ENCODE measurements around the gene DNAJB14. TPM values are rescaled to one million over a fixed set of nuclear protein-coding genes. Genes with fewer than 3 reads are reported as not detected.

DNAJB14 gene
- total RNA-seq, 1 experiment from 2014 or later: 52.5 TPM

DNA sequence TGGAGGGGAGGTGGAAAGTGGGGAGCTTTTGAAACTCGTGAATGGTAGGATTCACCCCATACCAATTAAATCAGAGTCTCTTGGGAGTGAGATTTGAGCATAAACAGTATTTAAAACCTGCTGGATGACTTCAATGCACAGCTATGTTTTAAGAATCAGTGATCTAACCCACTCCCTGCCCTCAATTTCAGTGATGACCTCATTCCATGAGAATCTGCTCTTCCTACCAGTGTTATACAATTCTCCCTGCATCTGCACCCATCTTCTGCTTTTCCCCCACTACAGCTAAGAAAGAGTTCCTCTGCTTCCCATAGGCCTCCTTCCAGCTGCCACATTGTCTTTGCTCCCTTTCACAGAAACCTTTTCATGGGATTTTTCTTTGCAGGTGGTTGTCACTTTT lies 21.9 kb upstream of the DNAJB14 start:
- ATAC-seq: no peak
- Histone ChIP-seq H3K27me3 (ENCODE audit: insufficient read depth, low read length) (no peaks in the 10 kb centered on the region), H3K4me1 (ENCODE audit: control insufficient read depth in 1 of 2, insufficient read depth in 2 of 2, low read length in 2 of 2) (peaks cover 0 to 4% of the 10 kb centered on the region in 2 experiments; a peak in 1 of 4 replicates), H3K9me2 (ENCODE audit: insufficient read depth) (no peaks in the 10 kb centered on the region), H3K79me2 (ENCODE audit: insufficient read depth, low read length) (no peaks in the 10 kb centered on the region), H3K4me3 (replicated peaks in 1 of 2; ENCODE audit: low read depth in 1 of 2, low read length in 2 of 2) (no peak overlapping the region), H3K9ac (ENCODE audit: low read length) (no peak overlapping the region), H3K4me2 (ENCODE audit: low read length) (no peak overlapping the region), H3K9me3 (ENCODE audit: control insufficient read depth in 1 of 2, insufficient read depth in 1 of 2, low read depth in 1 of 2, low read length in 2 of 2) (no peaks in the 10 kb centered on the region), H3K27ac (ENCODE audit: low read depth, low read length) (no peak overlapping the region), H3K36me3 (ENCODE audit: control insufficient read depth in 1 of 2, insufficient read depth in 2 of 2, low read length in 2 of 2) (no peaks in the 10 kb centered on the region), H4K20me1 (ENCODE audit: insufficient read depth) (no peaks in the 10 kb centered on the region), H2AFZ (ENCODE audit: low read depth, low read length, poor library complexity, severe bottlenecking) (no peak overlapping the region)
- no TSS peak for BruUV-seq (replicated peaks)
- ChIA-PET CTCF (no interaction called here), POLR2A (no interaction called here), RAD21 (ENCODE audit: low non-redundant PET in 1 of 2, low total read pairs in 2 of 2, uncharacterized antibody in 2 of 2, unreplicated experiment in 2 of 2) (no interaction called here)
- intact Hi-C loops (cut with micrococcal nuclease): no loop called here
- DNase-seq (ENCODE audit: low read depth, low spot score): no peak
- TF ChIP-seq TCF7L2 (IDR thresholded peaks at IDR 0.05; ENCODE audit: borderline replicate concordance, extremely low read depth, insufficient read depth, insufficient read length) (no peak), EZH2 (IDR thresholded peaks at IDR 0.05) (no peak), POLR2AphosphoS5 (IDR thresholded peaks at IDR 0.05; ENCODE audit: low read depth, low read length) (no peak), CBX3 (IDR thresholded peaks at IDR 0.05; ENCODE audit: low read depth) (no peak), ZNF274 (IDR thresholded peaks at IDR 0.05; ENCODE audit: low read depth, low read length) (no peak), SRF (IDR thresholded peaks at IDR 0.05; ENCODE audit: low read depth) (no peak), SP1 (IDR thresholded peaks at IDR 0.05; ENCODE audit: low read depth) (no peak), ZFX (IDR thresholded peaks at IDR 0.05) (no peak), EZH2phosphoT487 (IDR thresholded peaks at IDR 0.05; ENCODE audit: borderline replicate concordance) (no peak), SIN3A (IDR thresholded peaks at IDR 0.05; ENCODE audit: low read depth) (no peak), POLR2A (IDR thresholded peaks at IDR 0.05; ENCODE audit: borderline replicate concordance, extremely low read depth, insufficient read depth, insufficient read length) (no peak), EGR1 (IDR thresholded peaks at IDR 0.05; ENCODE audit: low read depth) (no peak), ELF1 (IDR thresholded peaks at IDR 0.05; ENCODE audit: borderline replicate concordance, low read depth) (no peak), FOSL1 (IDR thresholded peaks at IDR 0.05; ENCODE audit: low read depth) (no peak), CEBPB (IDR thresholded peaks at IDR 0.05; ENCODE audit: low read depth) (no peak)
- TF ChIP-seq, protein P1, sequence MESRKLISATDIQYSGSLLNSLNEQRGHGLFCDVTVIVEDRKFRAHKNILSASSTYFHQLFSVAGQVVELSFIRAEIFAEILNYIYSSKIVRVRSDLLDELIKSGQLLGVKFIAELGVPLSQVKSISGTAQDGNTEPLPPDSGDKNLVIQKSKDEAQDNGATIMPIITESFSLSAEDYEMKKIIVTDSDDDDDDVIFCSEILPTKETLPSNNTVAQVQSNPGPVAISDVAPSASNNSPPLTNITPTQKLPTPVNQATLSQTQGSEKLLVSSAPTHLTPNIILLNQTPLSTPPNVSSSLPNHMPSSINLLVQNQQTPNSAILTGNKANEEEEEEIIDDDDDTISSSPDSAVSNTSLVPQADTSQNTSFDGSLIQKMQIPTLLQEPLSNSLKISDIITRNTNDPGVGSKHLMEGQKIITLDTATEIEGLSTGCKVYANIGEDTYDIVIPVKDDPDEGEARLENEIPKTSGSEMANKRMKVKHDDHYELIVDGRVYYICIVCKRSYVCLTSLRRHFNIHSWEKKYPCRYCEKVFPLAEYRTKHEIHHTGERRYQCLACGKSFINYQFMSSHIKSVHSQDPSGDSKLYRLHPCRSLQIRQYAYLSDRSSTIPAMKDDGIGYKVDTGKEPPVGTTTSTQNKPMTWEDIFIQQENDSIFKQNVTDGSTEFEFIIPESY (IDR thresholded peaks at IDR 0.05; ENCODE audit: extremely low read depth, insufficient replicate concordance, low read length): no peak
- TF ChIP-seq, protein P2, sequence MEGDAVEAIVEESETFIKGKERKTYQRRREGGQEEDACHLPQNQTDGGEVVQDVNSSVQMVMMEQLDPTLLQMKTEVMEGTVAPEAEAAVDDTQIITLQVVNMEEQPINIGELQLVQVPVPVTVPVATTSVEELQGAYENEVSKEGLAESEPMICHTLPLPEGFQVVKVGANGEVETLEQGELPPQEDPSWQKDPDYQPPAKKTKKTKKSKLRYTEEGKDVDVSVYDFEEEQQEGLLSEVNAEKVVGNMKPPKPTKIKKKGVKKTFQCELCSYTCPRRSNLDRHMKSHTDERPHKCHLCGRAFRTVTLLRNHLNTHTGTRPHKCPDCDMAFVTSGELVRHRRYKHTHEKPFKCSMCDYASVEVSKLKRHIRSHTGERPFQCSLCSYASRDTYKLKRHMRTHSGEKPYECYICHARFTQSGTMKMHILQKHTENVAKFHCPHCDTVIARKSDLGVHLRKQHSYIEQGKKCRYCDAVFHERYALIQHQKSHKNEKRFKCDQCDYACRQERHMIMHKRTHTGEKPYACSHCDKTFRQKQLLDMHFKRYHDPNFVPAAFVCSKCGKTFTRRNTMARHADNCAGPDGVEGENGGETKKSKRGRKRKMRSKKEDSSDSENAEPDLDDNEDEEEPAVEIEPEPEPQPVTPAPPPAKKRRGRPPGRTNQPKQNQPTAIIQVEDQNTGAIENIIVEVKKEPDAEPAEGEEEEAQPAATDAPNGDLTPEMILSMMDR (IDR thresholded peaks at IDR 0.05 in 2 of 3, conservative IDR thresholded peaks at IDR 0.05 in 1 of 3; ENCODE audit: borderline replicate concordance in 1 of 3, insufficient read depth in 1 of 3, low read depth in 2 of 3, low read length in 2 of 3): no peak
- TF ChIP-seq, protein P3, sequence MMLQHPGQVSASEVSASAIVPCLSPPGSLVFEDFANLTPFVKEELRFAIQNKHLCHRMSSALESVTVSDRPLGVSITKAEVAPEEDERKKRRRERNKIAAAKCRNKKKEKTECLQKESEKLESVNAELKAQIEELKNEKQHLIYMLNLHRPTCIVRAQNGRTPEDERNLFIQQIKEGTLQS (IDR thresholded peaks at IDR 0.05): no peak
- TF ChIP-seq, protein P4, sequence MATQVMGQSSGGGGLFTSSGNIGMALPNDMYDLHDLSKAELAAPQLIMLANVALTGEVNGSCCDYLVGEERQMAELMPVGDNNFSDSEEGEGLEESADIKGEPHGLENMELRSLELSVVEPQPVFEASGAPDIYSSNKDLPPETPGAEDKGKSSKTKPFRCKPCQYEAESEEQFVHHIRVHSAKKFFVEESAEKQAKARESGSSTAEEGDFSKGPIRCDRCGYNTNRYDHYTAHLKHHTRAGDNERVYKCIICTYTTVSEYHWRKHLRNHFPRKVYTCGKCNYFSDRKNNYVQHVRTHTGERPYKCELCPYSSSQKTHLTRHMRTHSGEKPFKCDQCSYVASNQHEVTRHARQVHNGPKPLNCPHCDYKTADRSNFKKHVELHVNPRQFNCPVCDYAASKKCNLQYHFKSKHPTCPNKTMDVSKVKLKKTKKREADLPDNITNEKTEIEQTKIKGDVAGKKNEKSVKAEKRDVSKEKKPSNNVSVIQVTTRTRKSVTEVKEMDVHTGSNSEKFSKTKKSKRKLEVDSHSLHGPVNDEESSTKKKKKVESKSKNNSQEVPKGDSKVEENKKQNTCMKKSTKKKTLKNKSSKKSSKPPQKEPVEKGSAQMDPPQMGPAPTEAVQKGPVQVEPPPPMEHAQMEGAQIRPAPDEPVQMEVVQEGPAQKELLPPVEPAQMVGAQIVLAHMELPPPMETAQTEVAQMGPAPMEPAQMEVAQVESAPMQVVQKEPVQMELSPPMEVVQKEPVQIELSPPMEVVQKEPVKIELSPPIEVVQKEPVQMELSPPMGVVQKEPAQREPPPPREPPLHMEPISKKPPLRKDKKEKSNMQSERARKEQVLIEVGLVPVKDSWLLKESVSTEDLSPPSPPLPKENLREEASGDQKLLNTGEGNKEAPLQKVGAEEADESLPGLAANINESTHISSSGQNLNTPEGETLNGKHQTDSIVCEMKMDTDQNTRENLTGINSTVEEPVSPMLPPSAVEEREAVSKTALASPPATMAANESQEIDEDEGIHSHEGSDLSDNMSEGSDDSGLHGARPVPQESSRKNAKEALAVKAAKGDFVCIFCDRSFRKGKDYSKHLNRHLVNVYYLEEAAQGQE (IDR thresholded peaks at IDR 0.05; ENCODE audit: low read depth): no peak
- TF ChIP-seq, protein P5, sequence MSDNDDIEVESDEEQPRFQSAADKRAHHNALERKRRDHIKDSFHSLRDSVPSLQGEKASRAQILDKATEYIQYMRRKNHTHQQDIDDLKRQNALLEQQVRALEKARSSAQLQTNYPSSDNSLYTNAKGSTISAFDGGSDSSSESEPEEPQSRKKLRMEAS (IDR thresholded peaks at IDR 0.05): no peak

Measured in HCT116 (cell line).